Measurements from ENCODE around the gene DCTD. TPM values are rescaled to one million over a fixed set of nuclear protein-coding genes. Genes with fewer than 3 reads are reported as not detected.

Gene DCTD
- total RNA-seq, 1 donor = 110 TPM

- TF ChIP-seq CTCF (IDR thresholded peaks at IDR 0.05; ENCODE audit: extremely low read depth, low read depth, low read length) = no peak
- H3K4me1 ChIP-seq (ENCODE audit: insufficient read depth, low read length) = peaks cover 22% of the 10 kb centered on the region
- no peak overlapping the region for H3K4me3 ChIP-seq (ENCODE audit: insufficient read depth, low read length)
- H3K27me3 ChIP-seq (ENCODE audit: insufficient read depth, low read length) = no peaks in the 10 kb centered on the region
- no peak overlapping the region for H2AFZ ChIP-seq (ENCODE audit: low read length)
- H3K79me2 ChIP-seq (ENCODE audit: insufficient read depth, low read length) = no peaks in the 10 kb centered on the region
- no peak overlapping the region for H3K27ac ChIP-seq (ENCODE audit: low read depth, low read length)
- no peaks in the 10 kb centered on the region for H3K9me3 ChIP-seq (ENCODE audit: low read depth, low read length)
- H4K20me1 ChIP-seq (ENCODE audit: insufficient read depth, low read length) = no peaks in the 10 kb centered on the region
- H3K36me3 ChIP-seq (ENCODE audit: insufficient read depth, low read length) = no peaks in the 10 kb centered on the region
- DNase-seq (ENCODE audit: insufficient read length, low spot score, missing footprints) = no peak
- H3K4me2 ChIP-seq (ENCODE audit: insufficient read depth, low read length) = no peak overlapping the region
These were observed 15.5 kb upstream of the DCTD start for GRCh38 chr4:182932651-182933050.

GRCh38 chr4:182931691-182932345 is 14.6 kb upstream of the DCTD start:
- H3K4me2 ChIP-seq (ENCODE audit: insufficient read depth, low read length) = no peak overlapping the region
- H3K9me3 ChIP-seq (ENCODE audit: low read depth, low read length) = no peaks in the 10 kb centered on the region
- no peak overlapping the region for H3K4me3 ChIP-seq (ENCODE audit: insufficient read depth, low read length)
- peak overlapping the region; percentile 12 for H2AFZ ChIP-seq (ENCODE audit: low read length)
- TF ChIP-seq CTCF (IDR thresholded peaks at IDR 0.05; ENCODE audit: extremely low read depth, low read depth, low read length) = no peak
- H3K4me1 ChIP-seq (ENCODE audit: insufficient read depth, low read length) = peaks cover 22% of the 10 kb centered on the region
- H3K36me3 ChIP-seq (ENCODE audit: insufficient read depth, low read length) = no peaks in the 10 kb centered on the region
- no peaks in the 10 kb centered on the region for H3K27me3 ChIP-seq (ENCODE audit: insufficient read depth, low read length)
- H3K79me2 ChIP-seq (ENCODE audit: insufficient read depth, low read length) = no peaks in the 10 kb centered on the region
- no peak for DNase-seq (ENCODE audit: insufficient read length, low spot score, missing footprints)
- peak overlapping the region; percentile 1 for H3K27ac ChIP-seq (ENCODE audit: low read depth, low read length)
- no peaks in the 10 kb centered on the region for H4K20me1 ChIP-seq (ENCODE audit: insufficient read depth, low read length)

GRCh38 chr4:182930889-182931288 is 13.7 kb upstream of the DCTD start:
- no peak overlapping the region for H2AFZ ChIP-seq (ENCODE audit: low read length)
- no peak for TF ChIP-seq CTCF (IDR thresholded peaks at IDR 0.05; ENCODE audit: extremely low read depth, low read depth, low read length)

DNA sequence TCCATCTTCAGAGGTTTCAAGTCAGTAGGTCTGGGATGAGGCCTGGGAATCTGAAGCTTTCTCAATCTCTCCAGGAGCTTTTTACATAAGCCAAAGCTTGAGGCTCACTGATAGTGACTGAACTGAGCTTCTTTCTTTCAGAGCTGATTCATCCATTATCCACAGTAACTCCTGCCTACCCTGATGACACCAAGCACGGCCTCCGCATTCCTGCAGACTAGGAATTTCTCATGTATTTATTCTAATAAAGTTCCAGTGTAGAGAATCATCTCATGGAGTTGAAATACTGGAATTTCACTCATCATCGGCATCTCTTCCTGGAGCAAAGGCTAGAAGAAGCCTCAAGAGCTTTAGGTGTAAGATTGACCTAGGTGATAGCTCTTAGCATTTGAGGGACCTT is 12.1 kb upstream of the DCTD start:
- DNase-seq (ENCODE audit: insufficient read length, low spot score, missing footprints) = peak; percentile 88
- Histone ChIP-seq H3K36me3 (ENCODE audit: insufficient read depth, low read length) (no peaks in the 10 kb centered on the region), H3K4me1 (ENCODE audit: insufficient read depth, low read length) (peaks cover 22% of the 10 kb centered on the region), H3K4me2 (ENCODE audit: insufficient read depth, low read length) (peak overlapping the region; percentile 52), H3K27me3 (ENCODE audit: insufficient read depth, low read length) (no peaks in the 10 kb centered on the region), H2AFZ (ENCODE audit: low read length) (peak overlapping the region; percentile 9), H3K79me2 (ENCODE audit: insufficient read depth, low read length) (no peaks in the 10 kb centered on the region), H3K27ac (ENCODE audit: low read depth, low read length) (peak overlapping the region; percentile 85), H4K20me1 (ENCODE audit: insufficient read depth, low read length) (no peaks in the 10 kb centered on the region), H3K9me3 (ENCODE audit: low read depth, low read length) (no peaks in the 10 kb centered on the region), H3K4me3 (ENCODE audit: insufficient read depth, low read length) (no peak overlapping the region)
- no peak for TF ChIP-seq CTCF (IDR thresholded peaks at IDR 0.05; ENCODE audit: extremely low read depth, low read depth, low read length)

More at GRCh38 chr4:182930889-182931288, 13.7 kb upstream of the DCTD start:
- Histone ChIP-seq H4K20me1 (ENCODE audit: insufficient read depth, low read length) (no peaks in the 10 kb centered on the region), H3K27ac (ENCODE audit: low read depth, low read length) (no peak overlapping the region), H3K4me2 (ENCODE audit: insufficient read depth, low read length) (no peak overlapping the region), H3K27me3 (ENCODE audit: insufficient read depth, low read length) (no peaks in the 10 kb centered on the region), H3K9me3 (ENCODE audit: low read depth, low read length) (no peaks in the 10 kb centered on the region), H3K4me3 (ENCODE audit: insufficient read depth, low read length) (no peak overlapping the region), H3K79me2 (ENCODE audit: insufficient read depth, low read length) (no peaks in the 10 kb centered on the region), H3K4me1 (ENCODE audit: insufficient read depth, low read length) (peaks cover 22% of the 10 kb centered on the region), H3K36me3 (ENCODE audit: insufficient read depth, low read length) (no peaks in the 10 kb centered on the region)
- no peak for DNase-seq (ENCODE audit: insufficient read length, low spot score, missing footprints)

Data from osteoblast (primary cell).